Renal cortex interstitium (tissue), 15 donors: ENCODE measurements around the gene MZT2B. TPM values are rescaled to one million over a fixed set of nuclear protein-coding genes. Genes with fewer than 3 reads are reported as not detected.
"Not testable (repeated sequence)": the region's sequence is repeated elsewhere in the genome, so short reads cannot be mapped to it uniquely, and the experiment has no call there.

Source experiments
- DNase-seq, 11 donors: peaks; one replicate each; pipeline ENCODE4 v3.0.0-alpha.2; 2013; ENCODE audit warnings: low read depth in 9 of 11, low spot score in 4 of 11; ENCODE audit errors: extremely low read depth in 1 of 11
- long read RNA-seq, 16 experiments: transcript quantifications; one replicate each; lab custom pipeline, GENCODE V29; 2026
- polyA plus RNA-seq, 3 donors: library from polyadenylated mRNA; unstranded; fragments of 120-200 nt; gene quantifications; one replicate each; pipeline ENCODE4 v1.2.1, GENCODE V29; 2013; ENCODE audit not compliant: insufficient read length in 3 of 3

The MZT2B gene
- 100 to 1,000 TPM in 2 of 3 donors, 10 to 100 TPM in 1; 64.8 to 166 (median 158) TPM for polyA plus RNA-seq
- long read RNA-seq, donor 1, transcript MZT2B-201 (3 exons, 933 nt) = major isoform, 112 of 144 reads
- long read RNA-seq, donor 1, transcript MZT2B-206 (2 exons, 480 nt) = minor isoform, 16 of 144 reads
- long read RNA-seq, donor 1, transcript MZT2B-204 (2 exons, 401 nt) = minor isoform, 9 of 144 reads
- long read RNA-seq, donor 1, partial matches to known transcripts = 0 of 144 reads
- long read RNA-seq, donor 1, other reads (novel, unspliced or antisense) = 0 of 144 reads
- long read RNA-seq, donor 2, transcript MZT2B-204 (2 exons, 401 nt) = minor isoform, 10 of 195 reads
- long read RNA-seq, donor 2, transcript MZT2B-203 (3 exons, 455 nt) = minor isoform, 5 of 195 reads
- long read RNA-seq, donor 2, transcript MZT2B-201 (3 exons, 933 nt) = major isoform, 145 of 195 reads
- long read RNA-seq, donor 2, transcript MZT2B-206 (2 exons, 480 nt) = minor isoform, 18 of 195 reads
- long read RNA-seq, donor 2, partial matches to known transcripts = 15 of 195 reads
- long read RNA-seq, donor 2, other reads (novel, unspliced or antisense) = 0 of 195 reads
- long read RNA-seq, donor 3, transcript MZT2B-204 (2 exons, 401 nt) = minor isoform, 20 of 271 reads
- long read RNA-seq, donor 3, transcript MZT2B-203 (3 exons, 455 nt) = minor isoform, 6 of 271 reads
- long read RNA-seq, donor 3, transcript MZT2B-206 (2 exons, 480 nt) = minor isoform, 17 of 271 reads
- long read RNA-seq, donor 3, transcript MZT2B-201 (3 exons, 933 nt) = major isoform, 214 of 271 reads
- long read RNA-seq, donor 3, partial matches to known transcripts = 0 of 271 reads
- long read RNA-seq, donor 3, other reads (novel, unspliced or antisense) = 6 of 271 reads
- long read RNA-seq, donor 4, transcript MZT2B-206 (2 exons, 480 nt) = minor isoform, 10 of 179 reads
- long read RNA-seq, donor 4, transcript MZT2B-201 (3 exons, 933 nt) = major isoform, 160 of 179 reads
- long read RNA-seq, donor 4, partial matches to known transcripts = 0 of 179 reads
- long read RNA-seq, donor 4, other reads (novel, unspliced or antisense) = 0 of 179 reads
- long read RNA-seq, donor 5 = 0 reads
- long read RNA-seq, donor 6, transcript MZT2B-206 (2 exons, 480 nt) = minor isoform, 15 of 177 reads
- long read RNA-seq, donor 6, transcript MZT2B-204 (2 exons, 401 nt) = minor isoform, 6 of 177 reads
- long read RNA-seq, donor 6, transcript MZT2B-201 (3 exons, 933 nt) = major isoform, 148 of 177 reads
- long read RNA-seq, donor 6, partial matches to known transcripts = 0 of 177 reads
- long read RNA-seq, donor 6, other reads (novel, unspliced or antisense) = 0 of 177 reads
- long read RNA-seq, donor 7, transcript MZT2B-204 (2 exons, 401 nt) = minor isoform, 7 of 212 reads
- long read RNA-seq, donor 7, transcript MZT2B-206 (2 exons, 480 nt) = minor isoform, 11 of 212 reads
- long read RNA-seq, donor 7, transcript MZT2B-201 (3 exons, 933 nt) = major isoform, 180 of 212 reads
- long read RNA-seq, donor 7, transcript MZT2B-203 (3 exons, 455 nt) = minor isoform, 7 of 212 reads
- long read RNA-seq, donor 7, partial matches to known transcripts = 0 of 212 reads
- long read RNA-seq, donor 7, other reads (novel, unspliced or antisense) = 0 of 212 reads
- long read RNA-seq, donor 8, transcript MZT2B-206 (2 exons, 480 nt) = minor isoform, 25 of 324 reads
- long read RNA-seq, donor 8, transcript MZT2B-203 (3 exons, 455 nt) = minor isoform, 16 of 324 reads
- long read RNA-seq, donor 8, transcript MZT2B-201 (3 exons, 933 nt) = major isoform, 260 of 324 reads
- long read RNA-seq, donor 8, transcript MZT2B-204 (2 exons, 401 nt) = minor isoform, 19 of 324 reads
- long read RNA-seq, donor 8, partial matches to known transcripts = 0 of 324 reads
- long read RNA-seq, donor 8, other reads (novel, unspliced or antisense) = 0 of 324 reads
- long read RNA-seq, donor 9, transcript MZT2B-206 (2 exons, 480 nt) = minor isoform, 19 of 181 reads
- long read RNA-seq, donor 9, transcript MZT2B-201 (3 exons, 933 nt) = major isoform, 149 of 181 reads
- long read RNA-seq, donor 9, transcript MZT2B-204 (2 exons, 401 nt) = minor isoform, 5 of 181 reads
- long read RNA-seq, donor 9, partial matches to known transcripts = 0 of 181 reads
- long read RNA-seq, donor 9, other reads (novel, unspliced or antisense) = 0 of 181 reads
- long read RNA-seq, donor 10, transcript MZT2B-204 (2 exons, 401 nt) = minor isoform, 13 of 161 reads
- long read RNA-seq, donor 10, transcript MZT2B-201 (3 exons, 933 nt) = major isoform, 118 of 161 reads
- long read RNA-seq, donor 10, transcript MZT2B-203 (3 exons, 455 nt) = minor isoform, 7 of 161 reads
- long read RNA-seq, donor 10, transcript MZT2B-206 (2 exons, 480 nt) = minor isoform, 16 of 161 reads
- long read RNA-seq, donor 10, partial matches to known transcripts = 0 of 161 reads
- long read RNA-seq, donor 10, other reads (novel, unspliced or antisense) = 0 of 161 reads
- long read RNA-seq, donor 11, transcript MZT2B-201 (3 exons, 933 nt) = major isoform, 123 of 141 reads
- long read RNA-seq, donor 11, transcript MZT2B-206 (2 exons, 480 nt) = minor isoform, 6 of 141 reads
- long read RNA-seq, donor 11, partial matches to known transcripts = 0 of 141 reads
- long read RNA-seq, donor 11, other reads (novel, unspliced or antisense) = 0 of 141 reads
- long read RNA-seq, donor 12, transcript MZT2B-206 (2 exons, 480 nt) = minor isoform, 8 of 89 reads
- long read RNA-seq, donor 12, transcript MZT2B-201 (3 exons, 933 nt) = major isoform, 73 of 89 reads
- long read RNA-seq, donor 12, partial matches to known transcripts = 0 of 89 reads
- long read RNA-seq, donor 12, other reads (novel, unspliced or antisense) = 0 of 89 reads
- long read RNA-seq, donor 13, transcript MZT2B-204 (2 exons, 401 nt) = minor isoform, 17 of 524 reads
- long read RNA-seq, donor 13, transcript MZT2B-201 (3 exons, 933 nt) = major isoform, 415 of 524 reads
- long read RNA-seq, donor 13, transcript MZT2B-207 (2 exons, 583 nt) = minor isoform, 5 of 524 reads
- long read RNA-seq, donor 13, transcript MZT2B-206 (2 exons, 480 nt) = minor isoform, 38 of 524 reads
- long read RNA-seq, donor 13, partial matches to known transcripts = 39 of 524 reads
- long read RNA-seq, donor 13, other reads (novel, unspliced or antisense) = 5 of 524 reads
- long read RNA-seq, donor 14, transcript MZT2B-201 (3 exons, 933 nt) = major isoform, 186 of 217 reads
- long read RNA-seq, donor 14, transcript MZT2B-206 (2 exons, 480 nt) = minor isoform, 13 of 217 reads
- long read RNA-seq, donor 14, transcript MZT2B-203 (3 exons, 455 nt) = minor isoform, 6 of 217 reads
- long read RNA-seq, donor 14, transcript MZT2B-204 (2 exons, 401 nt) = minor isoform, 8 of 217 reads
- long read RNA-seq, donor 14, partial matches to known transcripts = 0 of 217 reads
- long read RNA-seq, donor 14, other reads (novel, unspliced or antisense) = 0 of 217 reads
- long read RNA-seq, donor 15, transcript MZT2B-201 (3 exons, 933 nt) = major isoform, 66 of 86 reads
- long read RNA-seq, donor 15, transcript MZT2B-206 (2 exons, 480 nt) = minor isoform, 8 of 86 reads
- long read RNA-seq, donor 15, partial matches to known transcripts = 8 of 86 reads
- long read RNA-seq, donor 15, other reads (novel, unspliced or antisense) = 0 of 86 reads
- long read RNA-seq, donor 16, transcript MZT2B-206 (2 exons, 480 nt) = minor isoform, 31 of 463 reads
- long read RNA-seq, donor 16, transcript MZT2B-204 (2 exons, 401 nt) = minor isoform, 18 of 463 reads
- long read RNA-seq, donor 16, transcript MZT2B-201 (3 exons, 933 nt) = major isoform, 366 of 463 reads
- long read RNA-seq, donor 16, transcript MZT2B-203 (3 exons, 455 nt) = minor isoform, 17 of 463 reads
- long read RNA-seq, donor 16, partial matches to known transcripts = 14 of 463 reads
- long read RNA-seq, donor 16, other reads (novel, unspliced or antisense) = 5 of 463 reads

DNA sequence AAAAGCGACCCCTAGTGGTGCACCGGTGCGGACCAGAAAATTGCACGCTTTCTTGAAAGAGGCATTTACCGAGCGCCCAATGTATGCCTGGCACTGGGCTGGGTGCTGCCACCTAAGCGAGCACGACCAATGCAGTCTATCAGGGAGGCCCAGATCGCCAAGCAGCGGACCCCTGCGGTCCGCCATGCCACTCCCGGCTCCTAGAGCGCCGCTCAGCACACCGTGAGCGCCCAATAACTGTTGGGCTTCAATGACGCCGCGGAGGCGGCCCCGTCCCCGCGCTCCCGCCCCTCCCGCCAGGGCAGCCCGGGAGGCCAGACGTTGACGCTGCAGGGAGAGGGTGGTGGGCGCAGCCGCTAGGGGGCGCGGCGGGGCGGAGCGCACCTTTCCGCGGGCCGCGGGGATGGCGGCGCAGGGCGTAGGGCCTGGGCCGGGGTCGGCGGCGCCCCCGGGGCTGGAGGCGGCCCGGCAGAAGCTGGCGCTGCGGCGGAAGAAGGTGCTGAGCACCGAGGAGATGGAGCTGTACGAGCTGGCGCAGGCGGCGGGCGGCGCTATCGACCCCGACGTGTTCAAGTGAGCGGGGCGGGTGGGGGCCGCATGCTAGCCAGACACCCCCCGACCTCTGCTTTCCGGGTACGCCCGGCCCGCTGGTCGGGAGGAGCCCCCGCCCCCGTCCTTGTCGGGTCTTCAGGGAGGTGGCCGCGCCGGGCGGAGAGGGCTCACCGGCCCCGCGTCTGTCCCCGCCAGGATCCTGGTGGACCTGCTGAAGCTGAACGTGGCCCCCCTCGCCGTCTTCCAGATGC, at the start of gene MZT2B:
MZT2B (plus strand) TSS at position 383 of the 803 bp plus-strand sequence; CDS start at position 404, 21 bp downstream.
- peak; percentile 62 to 84 (median 78) for DNase-seq

DNA sequence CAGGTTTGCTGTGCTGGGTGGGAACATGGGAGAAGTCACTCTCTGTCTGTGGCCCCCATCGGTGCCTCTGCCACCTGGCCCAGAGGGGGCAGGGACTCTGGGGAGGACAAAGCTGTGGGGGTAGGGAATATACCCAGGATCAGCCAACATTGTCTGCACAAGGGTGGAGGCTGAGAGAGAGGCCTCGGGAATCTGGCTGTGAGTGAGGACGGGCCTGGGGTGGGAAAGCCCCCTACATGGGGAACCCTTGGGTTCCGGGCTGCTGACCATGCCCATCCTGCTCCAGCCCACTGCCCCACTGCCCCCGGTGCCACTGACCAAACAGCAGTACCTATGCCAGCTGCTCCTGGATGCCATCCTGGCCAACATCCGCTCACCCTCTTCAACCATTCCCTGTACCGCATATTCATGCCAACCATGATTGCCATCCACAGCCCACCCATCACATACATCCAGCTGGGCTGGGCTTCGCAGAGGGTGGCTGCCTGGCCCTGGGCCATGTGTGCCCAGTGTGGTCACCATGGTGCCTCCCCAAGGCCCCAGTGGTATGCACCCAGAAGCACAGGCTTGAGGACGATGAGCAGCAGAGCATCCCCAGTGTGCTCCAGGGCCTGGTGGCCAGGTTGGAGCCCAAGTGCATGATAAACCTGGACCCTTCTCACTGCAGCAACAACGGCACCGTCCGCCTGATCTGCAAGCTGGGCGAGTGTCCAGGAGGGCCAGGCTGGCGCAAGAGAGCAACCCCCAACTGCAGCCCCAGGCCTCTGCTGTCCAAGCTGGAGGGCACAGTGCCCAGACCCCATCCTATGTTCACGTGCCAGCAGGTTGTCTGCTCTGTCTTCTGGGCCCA, 46.1 kb upstream of the MZT2B start:
- no peak for DNase-seq

DNA sequence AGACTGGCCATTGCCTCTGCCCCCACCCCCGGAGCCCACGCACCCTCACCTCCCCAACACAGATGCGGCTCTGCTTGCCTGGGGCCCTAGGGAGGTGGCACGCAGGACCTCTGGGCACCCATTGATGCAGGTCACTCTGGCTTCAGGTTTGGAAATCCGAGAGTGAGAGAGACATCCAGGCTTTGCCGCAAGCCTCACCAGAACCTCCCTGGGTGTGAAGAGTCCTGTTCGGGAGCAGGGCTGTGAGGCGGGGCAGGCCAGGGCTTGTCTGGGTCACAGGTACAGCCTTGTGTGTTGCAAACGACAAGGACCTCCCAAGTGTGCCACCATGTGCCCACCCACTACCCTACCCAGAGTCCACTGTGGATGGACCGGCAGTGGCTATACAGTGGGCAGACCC, 45.5 kb upstream of the MZT2B start:
- DNase-seq = not testable (repeated sequence)

- not testable (repeated sequence) for DNase-seq
Measured at GRCh38 chr2:130137118-130137517, 44.9 kb upstream of the MZT2B start.

DNA sequence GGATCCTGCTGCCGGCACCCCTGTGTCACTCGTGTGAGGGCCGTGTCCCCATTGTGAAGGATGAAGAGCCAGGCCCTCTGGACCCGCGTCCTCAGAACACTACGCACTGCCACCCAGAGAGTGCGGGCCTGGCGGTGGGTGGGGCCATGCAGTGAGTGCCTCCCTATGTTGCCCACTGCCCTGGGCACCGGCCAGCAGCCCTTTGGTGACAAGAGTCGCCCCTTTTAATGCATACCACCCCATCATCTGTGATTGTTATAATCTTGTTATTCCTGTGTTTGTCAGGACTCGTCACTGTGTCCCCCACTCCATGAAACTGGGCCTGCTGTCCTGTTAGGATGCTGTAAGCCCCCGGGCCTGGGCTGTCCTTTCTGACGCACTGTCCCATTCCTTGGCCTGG, 43.7 kb upstream of the MZT2B start:
- DNase-seq = not testable (repeated sequence)

DNA sequence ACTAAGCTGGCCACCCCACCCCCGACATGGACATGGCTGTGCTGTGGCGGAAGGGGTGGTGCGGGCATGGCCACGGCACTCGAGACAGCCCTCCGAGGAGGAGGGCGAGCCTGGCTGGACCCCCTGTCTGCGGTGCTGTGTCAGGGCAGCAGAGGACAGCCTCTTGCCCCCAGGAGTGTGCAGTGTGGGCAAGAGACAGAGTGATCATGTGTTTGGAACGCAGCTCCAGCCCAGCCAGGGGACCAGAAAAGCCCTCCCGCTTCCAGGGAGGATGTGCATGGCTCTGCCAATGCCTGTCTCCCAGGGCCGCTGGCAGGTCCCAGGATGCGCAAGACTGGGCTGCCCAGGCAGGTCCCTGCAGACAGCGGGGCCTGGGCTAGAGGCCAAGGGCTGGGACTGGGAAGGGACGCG, 43.2 kb upstream of the MZT2B start:
- DNase-seq = not testable (repeated sequence)

DNA sequence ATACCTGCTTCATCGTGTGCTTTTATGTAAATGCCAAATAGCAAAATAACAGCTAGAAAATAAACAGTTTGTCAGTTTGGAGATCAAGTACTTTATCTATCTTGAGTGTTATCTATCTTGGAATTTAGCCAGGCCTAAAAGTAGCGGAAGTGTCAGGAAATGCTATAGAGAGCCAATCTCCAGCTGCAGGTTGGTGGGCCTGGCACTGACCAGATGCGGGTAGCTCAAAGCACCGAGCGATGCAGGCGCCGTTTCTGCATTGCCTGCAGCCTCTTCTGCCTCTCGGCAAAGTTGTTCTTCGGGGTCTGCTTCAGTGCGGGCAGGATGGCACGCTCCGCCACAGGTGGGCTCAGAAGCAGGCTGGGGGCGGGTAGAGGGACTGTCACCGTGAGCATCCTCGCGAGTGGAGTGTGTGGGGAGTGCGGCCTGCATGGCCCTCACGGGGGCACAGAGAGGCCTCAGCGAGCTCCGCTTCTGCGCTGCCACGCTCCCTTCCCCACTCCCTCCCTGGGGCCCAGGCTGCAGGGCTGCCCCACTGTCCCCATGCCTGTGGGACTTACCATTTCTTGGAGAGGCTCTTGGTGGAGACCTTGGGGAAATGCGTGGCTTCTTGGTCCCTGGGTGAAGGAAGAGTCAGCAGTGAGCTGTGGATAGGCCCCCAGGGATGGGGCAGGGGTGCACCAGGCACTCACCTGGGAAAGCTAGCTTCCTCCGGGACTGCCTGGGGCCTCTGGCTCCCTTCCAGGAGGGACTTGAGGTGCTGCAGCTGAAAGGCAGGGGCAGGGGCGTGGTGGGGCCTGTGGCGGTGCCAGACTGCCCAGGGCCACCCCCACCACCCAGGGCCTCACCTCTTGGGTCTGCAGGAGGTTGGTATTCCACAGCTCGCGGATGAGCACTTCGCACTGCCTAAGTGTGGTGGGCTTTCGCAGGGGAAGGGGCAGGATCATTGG, 42.5 kb upstream of the MZT2B start:
- not testable (repeated sequence) for DNase-seq

GRCh38 chr2:130140516-130140915, 41.5 kb upstream of the MZT2B start:
- DNase-seq = not testable (repeated sequence)

DNA sequence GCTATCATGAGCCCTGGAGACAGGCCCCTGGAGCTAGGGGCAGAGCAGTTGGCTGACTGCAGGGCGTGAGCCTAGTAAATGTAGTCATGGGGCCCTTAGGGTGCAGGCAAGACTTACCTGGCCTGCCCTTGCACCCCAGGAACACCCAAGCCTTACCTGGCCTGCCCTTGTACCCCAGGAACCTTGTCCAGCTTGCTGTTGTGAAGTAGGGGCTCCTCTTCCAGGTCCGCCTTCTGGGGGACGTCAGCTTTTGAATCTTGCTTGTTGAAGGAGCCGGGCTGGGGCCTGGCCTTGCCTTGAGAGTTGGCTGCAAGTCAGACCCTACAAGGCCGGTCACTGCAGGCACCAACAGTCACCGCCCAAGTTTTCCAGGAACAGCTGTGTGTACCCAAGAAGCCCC, 41.1 kb upstream of the MZT2B start:
- not testable (repeated sequence) for DNase-seq

GRCh38 chr2:130141645-130142370, 40.3 kb upstream of the MZT2B start:
- not testable (repeated sequence) for DNase-seq
